H1 (cell line): ENCODE measurements around the gene HFM1. TPM values are rescaled to one million over a fixed set of nuclear protein-coding genes. Genes with fewer than 3 reads are reported as not detected.

Experiments used
- BCL11A ChIP-seq, 2 experiments: IDR thresholded peaks; one replicate each; pipeline ENCODE4 v1.6.1; 2011; ENCODE audit warnings: low read depth in 2 of 2, low read length in 2 of 2, mild to moderate bottlenecking in 2 of 2
- FOSL1 ChIP-seq: IDR thresholded peaks from 2 replicates; pipeline ENCODE4 v1.6.1; 2011; ENCODE audit warnings: mild to moderate bottlenecking, low read depth, low read length, moderate library complexity; ENCODE audit not compliant: insufficient read depth
- KDM1A ChIP-seq: fragments of 200-600, 300-600 bp; sonication (generic); IDR thresholded peaks from 2 replicates; pipeline ENCODE4 v1.7.1; 2016; ENCODE audit warnings: mild to moderate bottlenecking, low read length, borderline replicate concordance
- KDM4A ChIP-seq: IDR thresholded peaks from one replicate; pipeline ENCODE4 v1.7.1; 2012; ENCODE audit warnings: low read depth, mild to moderate bottlenecking, moderate library complexity, low read length, inconsistent platforms; ENCODE audit not compliant: severe bottlenecking
- POLR2AphosphoS5 ChIP-seq: IDR thresholded peaks from 2 replicates; pipeline ENCODE4 v1.6.1; 2011; ENCODE audit warnings: low read depth, low read length
- RAD21 ChIP-seq, 2 experiments: IDR thresholded peaks in 1 of 2; conservative IDR thresholded peaks in 1 of 2; 2 replicates each; pipeline ENCODE4 v1.6.1; 2011; ENCODE audit warnings: low read depth in 2 of 2, low read length in 2 of 2, improper control_type of control experiment in 1 of 2, inconsistent platforms in 1 of 2, mild to moderate bottlenecking in 1 of 2, moderate library complexity in 1 of 2
- SIRT6 ChIP-seq: IDR thresholded peaks from one replicate; pipeline ENCODE4 v1.7.1; 2012; ENCODE audit warnings: low read length, inconsistent platforms
- TCF12 ChIP-seq: IDR thresholded peaks from 2 replicates; pipeline ENCODE4 v1.6.1; 2011; ENCODE audit warnings: low read depth, mild to moderate bottlenecking, low read length
- polyA plus RNA-seq, 7 experiments: library from polyadenylated mRNA; depleted of rRNA in 3 of 7; stranded (reverse) in 5 of 7; unstranded in 2 of 7; fragments of >200 nt in 5 of 7; fragments of 200-250 nt in 2 of 7; gene quantifications; 1 replicate in 5 of 7; 2 replicates in 1 of 7; 4 replicates in 1 of 7; pipeline versions ENCODE4 v1.2.1 to v1.2.3, GENCODE V29; 2011 to 2013; ENCODE audit warnings: missing spikeins in 2 of 7, mixed read lengths in 2 of 7
- total RNA-seq: library from RNA; stranded (reverse); fragmentation: NEBNext Ultra II Directional; extraction: Animal tissue kit (Norgen Biotek cat#: 25700); gene quantifications from 2 replicates; pipeline ENCODE4 v1.2.1, GENCODE V29; 2021
- TF ChIP-seq, protein P1 (sequence below): fragments of 300-600 bp; sonication (generic); IDR thresholded peaks from 2 replicates; pipeline ENCODE4 v1.7.1; 2012; ENCODE audit warnings: low read length, moderate library complexity, mild to moderate bottlenecking, inconsistent platforms; ENCODE audit not compliant: insufficient replicate concordance

HFM1 gene
- total and polyA plus RNA-seq, 2 of the 8 experiments (the other 6 are each of a cell fraction or from before 2014, with no cell fraction given) = 0.23 to 1.2 TPM

DNA sequence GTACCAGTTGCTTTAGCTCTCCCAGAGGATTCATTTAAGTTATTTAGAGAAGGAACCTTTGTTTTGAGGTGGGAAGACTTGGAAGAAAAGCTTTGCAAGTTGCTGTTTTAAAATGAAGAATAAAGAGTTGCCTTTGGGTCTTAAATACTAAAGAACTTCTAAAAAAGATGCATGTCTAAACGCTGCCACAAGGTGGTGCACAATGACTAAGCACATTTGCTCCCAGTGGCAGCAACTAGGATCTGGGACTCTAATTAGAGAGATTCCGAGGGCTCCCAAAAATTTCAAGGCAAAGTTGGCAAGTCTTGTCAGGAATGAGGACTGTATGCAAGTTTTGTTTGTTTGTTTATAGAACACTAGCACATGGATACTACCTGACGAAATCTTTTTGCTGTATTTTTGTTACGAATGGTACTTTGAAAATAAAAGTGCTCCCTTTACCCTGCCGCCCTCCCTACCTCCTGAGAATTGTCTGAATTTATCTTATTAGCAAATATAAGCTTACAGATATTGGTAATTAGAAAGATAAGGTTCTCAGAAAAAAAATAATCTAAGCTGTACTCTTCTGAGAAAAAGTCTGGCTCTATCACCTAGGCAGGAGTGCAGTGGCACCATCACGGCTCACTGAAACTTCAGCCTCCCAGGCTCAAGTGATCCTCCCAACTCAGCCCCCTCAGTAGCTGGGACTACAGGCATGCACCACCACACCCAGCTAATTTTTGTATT, 121.8 kb downstream of the HFM1 start (continued):
- TF ChIP-seq, protein P1, sequence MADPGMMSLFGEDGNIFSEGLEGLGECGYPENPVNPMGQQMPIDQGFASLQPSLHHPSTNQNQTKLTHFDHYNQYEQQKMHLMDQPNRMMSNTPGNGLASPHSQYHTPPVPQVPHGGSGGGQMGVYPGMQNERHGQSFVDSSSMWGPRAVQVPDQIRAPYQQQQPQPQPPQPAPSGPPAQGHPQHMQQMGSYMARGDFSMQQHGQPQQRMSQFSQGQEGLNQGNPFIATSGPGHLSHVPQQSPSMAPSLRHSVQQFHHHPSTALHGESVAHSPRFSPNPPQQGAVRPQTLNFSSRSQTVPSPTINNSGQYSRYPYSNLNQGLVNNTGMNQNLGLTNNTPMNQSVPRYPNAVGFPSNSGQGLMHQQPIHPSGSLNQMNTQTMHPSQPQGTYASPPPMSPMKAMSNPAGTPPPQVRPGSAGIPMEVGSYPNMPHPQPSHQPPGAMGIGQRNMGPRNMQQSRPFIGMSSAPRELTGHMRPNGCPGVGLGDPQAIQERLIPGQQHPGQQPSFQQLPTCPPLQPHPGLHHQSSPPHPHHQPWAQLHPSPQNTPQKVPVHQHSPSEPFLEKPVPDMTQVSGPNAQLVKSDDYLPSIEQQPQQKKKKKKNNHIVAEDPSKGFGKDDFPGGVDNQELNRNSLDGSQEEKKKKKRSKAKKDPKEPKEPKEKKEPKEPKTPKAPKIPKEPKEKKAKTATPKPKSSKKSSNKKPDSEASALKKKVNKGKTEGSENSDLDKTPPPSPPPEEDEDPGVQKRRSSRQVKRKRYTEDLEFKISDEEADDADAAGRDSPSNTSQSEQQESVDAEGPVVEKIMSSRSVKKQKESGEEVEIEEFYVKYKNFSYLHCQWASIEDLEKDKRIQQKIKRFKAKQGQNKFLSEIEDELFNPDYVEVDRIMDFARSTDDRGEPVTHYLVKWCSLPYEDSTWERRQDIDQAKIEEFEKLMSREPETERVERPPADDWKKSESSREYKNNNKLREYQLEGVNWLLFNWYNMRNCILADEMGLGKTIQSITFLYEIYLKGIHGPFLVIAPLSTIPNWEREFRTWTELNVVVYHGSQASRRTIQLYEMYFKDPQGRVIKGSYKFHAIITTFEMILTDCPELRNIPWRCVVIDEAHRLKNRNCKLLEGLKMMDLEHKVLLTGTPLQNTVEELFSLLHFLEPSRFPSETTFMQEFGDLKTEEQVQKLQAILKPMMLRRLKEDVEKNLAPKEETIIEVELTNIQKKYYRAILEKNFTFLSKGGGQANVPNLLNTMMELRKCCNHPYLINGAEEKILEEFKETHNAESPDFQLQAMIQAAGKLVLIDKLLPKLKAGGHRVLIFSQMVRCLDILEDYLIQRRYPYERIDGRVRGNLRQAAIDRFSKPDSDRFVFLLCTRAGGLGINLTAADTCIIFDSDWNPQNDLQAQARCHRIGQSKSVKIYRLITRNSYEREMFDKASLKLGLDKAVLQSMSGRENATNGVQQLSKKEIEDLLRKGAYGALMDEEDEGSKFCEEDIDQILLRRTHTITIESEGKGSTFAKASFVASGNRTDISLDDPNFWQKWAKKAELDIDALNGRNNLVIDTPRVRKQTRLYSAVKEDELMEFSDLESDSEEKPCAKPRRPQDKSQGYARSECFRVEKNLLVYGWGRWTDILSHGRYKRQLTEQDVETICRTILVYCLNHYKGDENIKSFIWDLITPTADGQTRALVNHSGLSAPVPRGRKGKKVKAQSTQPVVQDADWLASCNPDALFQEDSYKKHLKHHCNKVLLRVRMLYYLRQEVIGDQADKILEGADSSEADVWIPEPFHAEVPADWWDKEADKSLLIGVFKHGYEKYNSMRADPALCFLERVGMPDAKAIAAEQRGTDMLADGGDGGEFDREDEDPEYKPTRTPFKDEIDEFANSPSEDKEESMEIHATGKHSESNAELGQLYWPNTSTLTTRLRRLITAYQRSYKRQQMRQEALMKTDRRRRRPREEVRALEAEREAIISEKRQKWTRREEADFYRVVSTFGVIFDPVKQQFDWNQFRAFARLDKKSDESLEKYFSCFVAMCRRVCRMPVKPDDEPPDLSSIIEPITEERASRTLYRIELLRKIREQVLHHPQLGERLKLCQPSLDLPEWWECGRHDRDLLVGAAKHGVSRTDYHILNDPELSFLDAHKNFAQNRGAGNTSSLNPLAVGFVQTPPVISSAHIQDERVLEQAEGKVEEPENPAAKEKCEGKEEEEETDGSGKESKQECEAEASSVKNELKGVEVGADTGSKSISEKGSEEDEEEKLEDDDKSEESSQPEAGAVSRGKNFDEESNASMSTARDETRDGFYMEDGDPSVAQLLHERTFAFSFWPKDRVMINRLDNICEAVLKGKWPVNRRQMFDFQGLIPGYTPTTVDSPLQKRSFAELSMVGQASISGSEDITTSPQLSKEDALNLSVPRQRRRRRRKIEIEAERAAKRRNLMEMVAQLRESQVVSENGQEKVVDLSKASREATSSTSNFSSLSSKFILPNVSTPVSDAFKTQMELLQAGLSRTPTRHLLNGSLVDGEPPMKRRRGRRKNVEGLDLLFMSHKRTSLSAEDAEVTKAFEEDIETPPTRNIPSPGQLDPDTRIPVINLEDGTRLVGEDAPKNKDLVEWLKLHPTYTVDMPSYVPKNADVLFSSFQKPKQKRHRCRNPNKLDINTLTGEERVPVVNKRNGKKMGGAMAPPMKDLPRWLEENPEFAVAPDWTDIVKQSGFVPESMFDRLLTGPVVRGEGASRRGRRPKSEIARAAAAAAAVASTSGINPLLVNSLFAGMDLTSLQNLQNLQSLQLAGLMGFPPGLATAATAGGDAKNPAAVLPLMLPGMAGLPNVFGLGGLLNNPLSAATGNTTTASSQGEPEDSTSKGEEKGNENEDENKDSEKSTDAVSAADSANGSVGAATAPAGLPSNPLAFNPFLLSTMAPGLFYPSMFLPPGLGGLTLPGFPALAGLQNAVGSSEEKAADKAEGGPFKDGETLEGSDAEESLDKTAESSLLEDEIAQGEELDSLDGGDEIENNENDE = no peak
- TF ChIP-seq BCL11A (IDR thresholded peaks at IDR 0.05; ENCODE audit: low read depth in 2 of 2, low read length in 2 of 2) (no peak), RAD21 (IDR thresholded peaks at IDR 0.05 in 1 of 2, conservative IDR thresholded peaks at IDR 0.05 in 1 of 2; ENCODE audit: low read depth in 2 of 2, low read length in 2 of 2) (peak; percentile 93 to 94), FOSL1 (no peak), SIRT6 (no peak), KDM1A (no peak), POLR2AphosphoS5 (no peak), TCF12 (no peak), KDM4A (no peak)
